ENCODE measurements around the gene FBXO42. TPM values are rescaled to one million over a fixed set of nuclear protein-coding genes. Genes with fewer than 3 reads are reported as not detected.

FBXO42 gene
- total and polyA plus RNA-seq, 2 of the 4 experiments (the other 2 are of a cell fraction): 12.0 to 18.8 TPM

- H2BK5ac ChIP-seq (ENCODE audit: low read depth, low read length, poor library complexity, severe bottlenecking): no peak overlapping the region
- H2AK5ac ChIP-seq (ENCODE audit: low read depth, low read length): peak overlapping the region; percentile 58
- no peak overlapping the region for H4K8ac ChIP-seq (ENCODE audit: low read depth in 2 of 2, low read length in 2 of 2)
- no peak overlapping the region for H2AK9ac ChIP-seq (replicated peaks; ENCODE audit: low read depth, low read length, poor library complexity)
- intact Hi-C loops (cut with micrococcal nuclease) (no loop called here), dilution Hi-C loops (cut with HindIII; ENCODE audit: low sequenced_read_pairs, unreplicated experiment) (no loop called here), in situ Hi-C loops (cut with MboI; ENCODE audit: low sequenced_read_pairs) (no loop called here)
- H3K56ac ChIP-seq (ENCODE audit: extremely low read depth, insufficient read depth, low read length): no peak overlapping the region
- TF ChIP-seq CTCF (conservative IDR thresholded peaks at IDR 0.05; ENCODE audit: low read depth, low read length) (no peak), CEBPB (IDR thresholded peaks at IDR 0.05; ENCODE audit: low read depth, low read length) (no peak), BHLHE40 (IDR thresholded peaks at IDR 0.05; ENCODE audit: low read depth, low read length) (no peak), NFE2L2 (IDR thresholded peaks at IDR 0.05; ENCODE audit: low read depth, low read length) (no peak), RFX5 (IDR thresholded peaks at IDR 0.05; ENCODE audit: low read depth, low read length) (no peak), FOS (IDR thresholded peaks at IDR 0.05; ENCODE audit: low read depth, low read length) (no peak), POLR2A (IDR thresholded peaks at IDR 0.05; ENCODE audit: low read depth, low read length) (no peak), MXI1 (IDR thresholded peaks at IDR 0.05; ENCODE audit: borderline replicate concordance, low read depth, low read length) (no peak), CHD1 (IDR thresholded peaks at IDR 0.05; ENCODE audit: low read depth, low read length) (no peak)
- TF ChIP-seq, protein P1, sequence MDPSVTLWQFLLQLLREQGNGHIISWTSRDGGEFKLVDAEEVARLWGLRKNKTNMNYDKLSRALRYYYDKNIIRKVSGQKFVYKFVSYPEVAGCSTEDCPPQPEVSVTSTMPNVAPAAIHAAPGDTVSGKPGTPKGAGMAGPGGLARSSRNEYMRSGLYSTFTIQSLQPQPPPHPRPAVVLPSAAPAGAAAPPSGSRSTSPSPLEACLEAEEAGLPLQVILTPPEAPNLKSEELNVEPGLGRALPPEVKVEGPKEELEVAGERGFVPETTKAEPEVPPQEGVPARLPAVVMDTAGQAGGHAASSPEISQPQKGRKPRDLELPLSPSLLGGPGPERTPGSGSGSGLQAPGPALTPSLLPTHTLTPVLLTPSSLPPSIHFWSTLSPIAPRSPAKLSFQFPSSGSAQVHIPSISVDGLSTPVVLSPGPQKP (IDR thresholded peaks at IDR 0.05; ENCODE audit: borderline replicate concordance, low read depth, low read length): no peak
- TF ChIP-seq, protein P2, sequence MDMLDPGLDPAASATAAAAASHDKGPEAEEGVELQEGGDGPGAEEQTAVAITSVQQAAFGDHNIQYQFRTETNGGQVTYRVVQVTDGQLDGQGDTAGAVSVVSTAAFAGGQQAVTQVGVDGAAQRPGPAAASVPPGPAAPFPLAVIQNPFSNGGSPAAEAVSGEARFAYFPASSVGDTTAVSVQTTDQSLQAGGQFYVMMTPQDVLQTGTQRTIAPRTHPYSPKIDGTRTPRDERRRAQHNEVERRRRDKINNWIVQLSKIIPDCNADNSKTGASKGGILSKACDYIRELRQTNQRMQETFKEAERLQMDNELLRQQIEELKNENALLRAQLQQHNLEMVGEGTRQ (IDR thresholded peaks at IDR 0.05; ENCODE audit: low read depth, low read length): no peak
- no peak overlapping the region for H2BK120ac ChIP-seq (ENCODE audit: low read depth, low read length)
- no peaks in the 10 kb centered on the region for H3K27me3 ChIP-seq (ENCODE audit: control insufficient read depth, insufficient read depth, low read length)
- CTCF ChIA-PET: no interaction called here
- no peak overlapping the region for H3K14ac ChIP-seq (replicated peaks; ENCODE audit: low read depth, low read length)
- H3K9ac ChIP-seq (ENCODE audit: low read depth, low read length): no peak overlapping the region
- H4K91ac ChIP-seq (ENCODE audit: insufficient read depth, low read depth, low read length): no peak overlapping the region
- H2BK15ac ChIP-seq (ENCODE audit: low read depth, low read length): no peak overlapping the region
- no peak overlapping the region for H3K27ac ChIP-seq (ENCODE audit: insufficient read depth, low read length)
- H2BK20ac ChIP-seq (ENCODE audit: low read depth, low read length): no peak overlapping the region
- no peak for ATAC-seq (ENCODE audit: low read depth)
- 0 out of 2 replicates have a peak overlapping the region, but pooled peaks have one; percentile 23 for H3K4ac ChIP-seq (ENCODE audit: low read depth, low read length)
- H3K9me1 ChIP-seq (ENCODE audit: insufficient read depth, low read length): peaks cover 23% of the 10 kb centered on the region
- POLR2A ChIA-PET (ENCODE audit: unreplicated experiment): no interaction called here
- no peaks in the 10 kb centered on the region for H3K36me3 ChIP-seq (ENCODE audit: control insufficient read depth, insufficient read depth, low read length)
- no peak for DNase-seq
- no peak overlapping the region for H3K18ac ChIP-seq (ENCODE audit: low read depth, low read length)
- BruUV-seq (replicated peaks): no TSS peak
- H3K9me3 ChIP-seq (ENCODE audit: control insufficient read depth, insufficient read depth, low read length): no peaks in the 10 kb centered on the region
- H3K4me1 ChIP-seq (ENCODE audit: control insufficient read depth, insufficient read depth, low read length): peaks cover 29% of the 10 kb centered on the region
- 90% methylated on average over 5 of the region's 7 CpGs; no CpG with 5 or more reads in 1 of the 2 experiments for WGBS, 2 experiments (ENCODE audit: extremely low coverage in 2 of 2, insufficient read length in 1 of 2)
- H2AFZ ChIP-seq (replicated peaks; ENCODE audit: low read length, poor library complexity): no peak overlapping the region
- H4K5ac ChIP-seq (ENCODE audit: low read depth, low read length): no peak overlapping the region
- peaks cover 6 to 65% of the 10 kb centered on the region in 2 experiments for H3K79me1 ChIP-seq (ENCODE audit: low read depth in 1 of 2, low read length in 2 of 2)
- H3K4me2 ChIP-seq (ENCODE audit: low read depth, low read length): no peak overlapping the region
- no peak overlapping the region for H3K4me3 ChIP-seq (ENCODE audit: insufficient read depth, low read depth, low read length)
- no peak overlapping the region for H3K23ac ChIP-seq (ENCODE audit: low read depth, low read length)
- H4K20me1 ChIP-seq (ENCODE audit: insufficient read depth, low read length): peaks cover 54% of the 10 kb centered on the region
These were observed 26.2 kb upstream of the FBXO42 start for GRCh38 chr1:16378443-16378842.

All from IMR-90 (cell line).